CD4-positive, alpha-beta T cell treated with Interleukin-1 beta for 1 hour (primary cell): ENCODE measurements around the gene ZSCAN25.
A peak's percentile ranks its signal among the peaks of the same experiment; 100 is the strongest.
"Not testable (repeated sequence)": the region's sequence is repeated elsewhere in the genome, so short reads cannot be mapped to it uniquely, and the experiment has no call there.

Experiments used
- DNase-seq, 2 donors: peaks; one replicate each; pipeline ENCODE4 v3.0.0-alpha.2; 2020 to 2022

The ZSCAN25 gene

GRCh38 chr7:99616359-99617191, at the start of gene ZSCAN25:
Gene ZSCAN25 (plus strand): TSS chr7:99616946. CDS start chr7:99619607, 2,661 bp downstream.
- peak; percentile 89 for DNase-seq

- DNase-seq, result not testable (repeated sequence)
These were observed 48.0 kb upstream of the ZSCAN25 start for GRCh38 chr7:99568770-99569169.

GRCh38 chr7:99571768-99572167, 45.0 kb upstream of the ZSCAN25 start:
- DNase-seq, result no peak

DNA sequence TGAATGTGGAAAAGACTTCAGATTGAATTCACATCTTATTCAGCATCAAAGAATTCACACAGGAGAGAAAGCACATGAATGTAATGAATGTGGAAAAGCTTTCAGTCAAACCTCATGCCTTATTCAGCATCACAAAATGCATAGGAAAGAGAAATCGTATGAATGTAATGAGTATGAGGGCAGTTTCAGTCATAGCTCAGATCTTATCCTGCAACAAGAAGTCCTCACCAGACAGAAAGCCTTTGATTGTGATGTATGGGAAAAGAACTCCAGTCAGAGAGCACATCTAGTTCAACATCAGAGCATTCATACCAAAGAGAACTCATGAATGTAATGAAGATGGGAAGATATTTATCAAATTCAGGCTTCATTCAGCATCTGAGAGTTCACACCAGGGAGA, 43.5 kb upstream of the ZSCAN25 start:
- no peak for DNase-seq

DNA sequence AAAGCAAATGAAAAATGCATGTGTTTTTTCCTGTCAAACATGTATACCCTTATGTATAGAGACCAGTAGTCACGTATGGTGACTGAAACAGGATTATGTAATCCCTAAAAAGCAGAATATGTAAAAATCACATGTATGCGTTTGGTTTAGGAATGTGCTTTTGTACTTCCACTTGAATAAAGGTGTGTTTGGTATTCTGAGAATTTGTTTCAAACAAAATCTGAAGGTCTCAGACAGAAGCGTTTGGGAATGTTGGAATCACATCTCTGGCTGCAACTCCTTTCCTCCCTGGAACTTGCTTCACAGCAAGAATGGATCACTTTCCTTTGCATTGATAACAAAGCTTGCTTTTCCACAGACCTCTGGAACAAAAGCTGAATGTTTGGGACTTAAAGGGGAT, 40.5 kb upstream of the ZSCAN25 start:
- no peak for DNase-seq

- no peak for DNase-seq
These were observed 37.3 kb upstream of the ZSCAN25 start for GRCh38 chr7:99579281-99579955.

DNA sequence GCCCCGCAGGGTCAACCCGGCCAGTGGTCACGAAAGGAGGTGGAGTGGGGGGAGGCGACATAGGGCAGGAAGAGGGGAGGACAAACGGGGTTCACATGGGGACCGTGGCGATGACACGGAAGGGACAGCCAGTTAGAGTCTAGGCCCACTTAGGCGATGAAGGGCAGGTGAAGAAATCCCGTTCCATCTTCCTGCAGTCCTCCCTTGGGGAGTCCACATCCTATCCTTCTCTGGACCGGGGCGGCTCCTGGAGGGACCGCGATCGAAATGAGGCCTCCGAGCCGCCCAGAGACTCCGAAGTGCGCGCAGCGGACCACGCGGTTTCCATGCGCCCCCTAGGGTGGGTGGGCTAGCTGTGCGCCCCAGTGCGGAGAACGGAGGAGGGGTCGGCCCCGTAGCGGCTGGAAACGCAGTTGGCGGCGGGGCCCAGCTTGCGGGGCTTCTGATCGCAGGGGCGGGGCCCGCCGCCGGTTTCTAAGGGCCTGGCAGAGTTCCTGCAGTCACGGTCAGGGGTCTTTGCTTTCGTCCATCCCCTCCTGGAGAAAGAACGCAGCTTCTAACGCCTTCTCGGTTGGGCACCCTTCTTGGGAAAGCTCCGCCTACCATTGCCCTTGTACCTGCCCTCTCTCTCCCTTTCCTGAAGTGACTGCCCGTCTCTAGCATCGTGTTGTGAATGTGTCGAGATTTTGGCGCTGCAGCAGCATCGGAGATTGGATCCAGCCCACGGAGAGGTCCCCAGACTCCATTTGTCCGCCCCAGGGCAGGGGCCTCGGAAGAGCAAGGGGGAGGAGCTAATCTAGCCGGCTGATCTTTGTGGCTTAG, 36.6 kb upstream of the ZSCAN25 start:
- DNase-seq, result peak; percentile 50 to 51

DNA sequence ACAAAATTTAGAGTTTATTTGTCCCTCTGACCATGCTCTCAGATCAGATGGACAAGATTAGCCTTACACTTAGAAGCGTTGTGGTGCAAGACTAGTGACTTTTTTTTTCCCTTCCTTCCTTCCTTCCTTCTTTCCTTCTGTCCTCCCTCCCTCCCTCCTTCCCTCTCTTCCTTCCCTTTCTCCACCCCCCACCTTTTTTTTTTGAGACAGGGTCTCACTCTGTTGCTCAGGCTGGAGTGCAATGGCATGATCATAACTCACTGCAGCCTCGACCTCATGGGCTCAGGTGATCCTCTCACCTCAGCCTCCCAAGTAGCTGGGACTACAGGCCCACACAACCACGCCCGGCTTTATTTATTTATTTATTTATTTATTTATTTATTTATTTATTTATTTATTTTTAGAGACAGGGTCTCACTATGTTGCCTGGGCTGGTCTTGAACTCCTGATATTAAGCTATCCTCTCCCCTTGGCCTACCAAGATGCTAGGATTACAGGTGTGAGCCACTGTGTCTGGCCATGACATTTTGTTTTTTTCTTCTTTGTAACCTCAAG, 35.9 kb upstream of the ZSCAN25 start:
- not testable (repeated sequence) for DNase-seq

DNA sequence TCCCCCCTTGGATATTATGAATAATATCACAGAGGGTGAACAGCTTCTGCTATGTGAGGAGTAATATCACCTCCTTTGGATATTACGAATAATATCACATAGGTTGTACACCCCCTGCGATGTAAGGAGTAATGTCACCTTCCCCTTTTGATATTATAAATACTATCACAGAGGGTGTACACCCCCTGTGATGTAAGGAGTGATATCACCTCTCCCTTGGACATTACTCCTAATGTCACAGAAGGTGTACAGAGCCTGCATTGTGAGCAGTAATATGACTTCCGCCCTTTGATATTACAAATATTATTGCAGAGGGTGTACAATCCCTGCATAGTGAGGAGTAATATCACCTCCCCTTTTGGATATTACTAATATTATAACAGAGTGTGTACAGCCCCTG, 27.9 kb upstream of the ZSCAN25 start:
- no peak for DNase-seq

- DNase-seq, result no peak
These were observed 21.6 kb upstream of the ZSCAN25 start for GRCh38 chr7:99594948-99595745.

DNA sequence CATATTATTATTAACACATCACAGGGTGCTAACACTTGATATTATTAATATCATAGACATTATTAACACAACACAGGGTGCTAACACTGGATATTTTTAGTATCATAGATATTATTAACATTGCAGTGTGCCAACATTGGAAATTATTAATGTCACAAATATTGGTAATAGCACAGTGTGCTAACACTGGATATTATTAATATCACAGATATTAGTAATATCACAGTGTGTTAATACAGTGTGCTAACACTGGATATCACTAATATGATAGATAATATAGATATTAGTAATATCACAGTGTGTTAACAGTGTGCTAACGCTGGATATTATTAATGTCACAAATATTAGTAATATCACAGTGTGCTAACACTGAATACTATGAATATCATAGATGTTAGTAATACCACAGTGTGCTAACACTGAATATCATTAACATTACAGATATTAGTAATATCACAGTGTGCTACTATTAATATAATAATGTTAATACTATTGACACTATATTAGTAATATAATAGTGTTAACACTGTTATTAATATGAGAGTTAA, 20.3 kb upstream of the ZSCAN25 start:
- no peak for DNase-seq

DNA sequence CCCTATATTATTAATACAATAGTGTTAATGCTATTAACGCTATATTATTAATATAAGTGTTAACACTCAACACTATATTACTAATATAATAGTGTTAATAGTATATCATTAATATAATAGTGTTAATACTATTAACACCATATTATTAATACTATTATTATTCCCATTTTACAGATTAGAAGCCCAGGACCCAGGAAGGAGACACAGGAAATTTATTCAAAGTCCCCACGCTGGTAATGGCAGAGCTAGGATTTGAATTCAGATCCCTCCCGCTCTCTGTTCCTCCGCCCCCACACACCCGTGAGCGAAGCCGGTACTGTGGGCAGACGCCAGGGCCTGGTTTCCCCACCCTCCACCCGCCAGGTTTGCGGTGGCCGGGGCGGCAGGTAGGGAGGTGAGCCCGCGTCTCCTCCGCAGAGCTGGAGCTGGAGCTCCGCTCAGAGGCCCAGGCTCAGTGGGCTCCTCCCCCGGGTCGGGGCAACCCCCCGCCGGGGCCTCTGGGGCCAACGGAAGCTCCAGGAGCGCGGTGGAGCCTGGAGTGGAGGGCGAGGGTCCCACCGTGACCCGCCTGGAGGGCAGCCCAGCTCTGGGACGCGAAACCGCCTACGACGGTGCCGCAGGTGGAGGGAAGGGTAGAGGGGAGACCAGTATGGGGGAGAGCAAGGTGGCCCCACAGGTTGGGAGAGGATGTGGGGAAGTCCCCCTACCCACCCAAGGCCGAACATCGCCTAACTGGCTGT, 18.8 kb upstream of the ZSCAN25 start, which contains the start of gene TMEM225B:
Gene TMEM225B (plus strand): TSS at position 506 of the 740 bp plus-strand sequence. CDS start 6,122 bp downstream, outside the sequence.
- DNase-seq, result no peak

GRCh38 chr7:99599836-99600235, 16.9 kb upstream of the ZSCAN25 start:
- DNase-seq, result no peak

DNA sequence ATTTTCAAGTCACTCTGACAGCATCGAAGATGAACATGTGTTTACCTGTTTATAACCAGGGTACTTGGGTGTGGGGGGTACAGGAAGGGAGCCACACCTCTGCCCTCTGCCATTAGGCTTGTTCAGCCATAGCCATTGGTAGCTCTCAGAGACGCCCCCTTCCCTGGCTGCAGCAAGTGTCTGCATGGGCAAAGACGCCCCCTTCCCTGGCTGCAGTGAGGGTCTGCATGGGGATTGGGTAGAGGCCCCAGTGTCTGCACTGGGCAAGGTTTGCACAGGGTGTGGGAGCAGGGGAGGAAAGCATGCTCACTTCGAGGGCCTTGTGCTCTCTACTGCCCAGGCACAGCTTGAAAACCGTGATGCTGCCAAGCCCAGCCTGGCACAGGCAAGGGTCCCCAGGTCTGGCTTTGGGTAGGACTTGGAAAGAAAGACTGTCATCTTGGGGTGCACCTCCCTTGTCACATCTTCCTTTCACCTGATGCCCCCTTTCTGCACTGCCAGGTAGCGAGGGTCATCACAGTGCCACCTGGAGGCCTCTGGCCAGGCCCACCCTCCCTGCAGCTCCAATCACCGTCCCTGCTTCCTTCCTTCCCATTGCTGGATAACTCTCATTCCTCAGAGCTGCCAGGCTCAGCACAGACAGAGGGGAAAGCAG, 15.0 kb upstream of the ZSCAN25 start:
- DNase-seq, result no peak

- no peak for DNase-seq
These were observed 11.2 kb upstream of the ZSCAN25 start for GRCh38 chr7:99605527-99605926.

- no peak for DNase-seq
These were observed 10.2 kb upstream of the ZSCAN25 start for GRCh38 chr7:99606531-99606930.

- DNase-seq, result no peak
These were observed 9.2 kb upstream of the ZSCAN25 start for GRCh38 chr7:99607548-99607947.

DNA sequence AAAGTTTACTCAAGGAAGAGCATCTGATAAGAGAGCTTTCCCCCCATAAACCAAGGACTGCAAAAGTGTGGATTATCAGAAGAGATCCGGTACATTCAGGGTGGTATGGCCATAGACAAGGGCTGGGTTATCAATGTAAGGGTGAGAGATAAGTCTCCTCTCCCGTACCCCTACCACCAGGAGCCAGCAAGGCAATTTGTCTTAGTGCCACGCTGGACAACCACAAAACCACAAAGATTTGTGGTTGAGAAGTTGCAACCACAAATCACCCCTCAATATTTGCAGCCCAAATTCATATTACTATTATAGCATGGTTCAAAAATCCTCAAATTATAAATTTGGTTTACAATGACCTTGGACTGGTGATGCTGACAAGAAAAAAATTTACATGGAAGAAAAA, 2.3 kb upstream of the ZSCAN25 start:
- DNase-seq, result no peak

GRCh38 chr7:99615989-99616358, 772 bp upstream of the ZSCAN25 start:
- DNase-seq, result no peak

DNA sequence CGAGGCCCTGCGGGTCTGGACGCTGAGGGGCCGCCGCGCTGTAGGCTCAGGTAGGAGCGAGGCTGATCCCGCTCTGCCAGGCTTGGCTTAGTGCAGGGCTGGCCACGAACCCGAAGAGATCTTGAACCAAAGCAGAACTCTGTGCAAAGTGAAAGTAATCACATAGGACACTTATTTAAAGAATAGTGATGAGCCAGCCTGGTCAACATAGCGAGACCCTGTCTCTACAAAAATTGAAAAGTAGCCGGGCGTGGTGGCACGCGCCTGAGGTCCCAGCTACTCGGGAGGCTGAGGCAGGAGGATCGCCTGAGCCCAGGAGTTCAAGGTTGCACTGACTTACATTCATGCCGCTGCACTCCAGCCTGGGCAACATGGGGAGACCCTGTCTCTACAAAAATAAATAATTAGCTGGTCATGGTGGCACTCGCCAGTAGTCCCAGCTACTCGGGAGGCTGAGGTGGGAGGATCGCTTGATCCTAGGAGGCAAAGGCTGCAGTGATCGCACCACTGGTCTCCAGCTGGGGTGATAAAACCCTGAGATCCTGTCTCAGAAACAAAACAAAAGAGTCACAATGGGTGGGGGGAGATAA, 541 bp downstream of the ZSCAN25 start:
- no peak for DNase-seq
